Measurements from ENCODE around the gene RBM26. TPM values are rescaled to one million over a fixed set of nuclear protein-coding genes. Genes with fewer than 3 reads are reported as not detected.

The RBM26 gene
- total and polyA plus RNA-seq, 4 donors = 6.4 to 18.4 (median 12.3) TPM

GRCh38 chr13:79404985-79405384 lies 1.1 kb downstream of the RBM26 start:
- DNase-seq (ENCODE audit: low spot score) = no peak
- H3K27ac ChIP-seq (ENCODE audit: low read depth in 1 of 2, low read length in 2 of 2) = peak overlapping the region; percentile 92 to 97

GRCh38 chr13:79404361-79404760 lies 1.7 kb downstream of the RBM26 start:
- Histone ChIP-seq H3K27me3 (ENCODE audit: control insufficient read depth in 4 of 4, insufficient read depth in 4 of 4, low read length in 3 of 4) (no peaks in the 10 kb centered on the region), H3K36me3 (ENCODE audit: control insufficient read depth in 4 of 4, insufficient read depth in 3 of 4, low read depth in 1 of 4, low read length in 3 of 4) (peaks cover 0 to 3% (median 1%) of the 10 kb centered on the region in 4 donors), H3K4me1 (ENCODE audit: control insufficient read depth in 4 of 4, insufficient read depth in 4 of 4, low read length in 3 of 4) (peaks cover 9 to 57% (median 30%) of the 10 kb centered on the region in 4 donors), H3K4me3 (ENCODE audit: low read depth in 1 of 3, low read length in 3 of 3) (peak overlapping the region; percentile 51 to 95 (median 93)), H3K9ac (ENCODE audit: low read depth in 1 of 2, low read length in 2 of 2) (peak overlapping the region in 1 of 2 donors; percentile 89), H3K27ac (ENCODE audit: low read depth in 1 of 2, low read length in 2 of 2) (no peak overlapping the region), H3K9me3 (ENCODE audit: control insufficient read depth in 4 of 4, low read length in 3 of 4) (no peaks in the 10 kb centered on the region)
- TF ChIP-seq HNF4G (IDR thresholded peaks at IDR 0.05) = no peak
- TF ChIP-seq NR2F2 (IDR thresholded peaks at IDR 0.05) = no peak
- TF ChIP-seq FOXA2 (IDR thresholded peaks at IDR 0.05) = no peak
- no peak for TF ChIP-seq YY1 (IDR thresholded peaks at IDR 0.05)
- TF ChIP-seq ATF3 (IDR thresholded peaks at IDR 0.05) = no peak
- no peak for TF ChIP-seq TAF1 (conservative IDR thresholded peaks at IDR 0.05)
- no peak for TF ChIP-seq ZBTB33 (IDR thresholded peaks at IDR 0.05)
- TF ChIP-seq RAD21 (IDR thresholded peaks at IDR 0.05) = no peak
- TF ChIP-seq JUND (IDR thresholded peaks at IDR 0.05) = no peak
- no peak for TF ChIP-seq RXRA (IDR thresholded peaks at IDR 0.05)
- no peak for TF ChIP-seq HNF4A (conservative IDR thresholded peaks at IDR 0.05)
- TF ChIP-seq CTCF (IDR thresholded peaks at IDR 0.05; ENCODE audit: low read depth, low read length, missing input control) = no peak
- no peak for TF ChIP-seq EGR1 (IDR thresholded peaks at IDR 0.05; ENCODE audit: low read depth in 2 of 2)
- no peak for TF ChIP-seq MAX (IDR thresholded peaks at IDR 0.05)
- no peak for TF ChIP-seq GABPA (IDR thresholded peaks at IDR 0.05 in 1 of 2, conservative IDR thresholded peaks at IDR 0.05 in 1 of 2)
- no peak for TF ChIP-seq SP1 (IDR thresholded peaks at IDR 0.05)
- TF ChIP-seq REST (IDR thresholded peaks at IDR 0.05) = no peak
- no peak for TF ChIP-seq FOXA1 (IDR thresholded peaks at IDR 0.05)
- no peak for DNase-seq (ENCODE audit: low spot score)
- 57% methylated on average over 1 of the region's 1 CpG for WGBS

More at GRCh38 chr13:79404985-79405384, 1.1 kb downstream of the RBM26 start:
- peaks cover 9 to 58% (median 33%) of the 10 kb centered on the region in 4 donors for H3K4me1 ChIP-seq (ENCODE audit: control insufficient read depth in 4 of 4, insufficient read depth in 4 of 4, low read length in 3 of 4)
- peak in 1 of 2 donors; percentile 41 for TF ChIP-seq EGR1 (IDR thresholded peaks at IDR 0.05; ENCODE audit: low read depth in 2 of 2)
- no peak for TF ChIP-seq GABPA (IDR thresholded peaks at IDR 0.05 in 1 of 2, conservative IDR thresholded peaks at IDR 0.05 in 1 of 2)
- TF ChIP-seq FOXA2 (IDR thresholded peaks at IDR 0.05) = no peak
- TF ChIP-seq RAD21 (IDR thresholded peaks at IDR 0.05) = no peak
- TF ChIP-seq MAX (IDR thresholded peaks at IDR 0.05) = no peak
- no peak for TF ChIP-seq HNF4A (conservative IDR thresholded peaks at IDR 0.05)
- peak overlapping the region; percentile 89 to 99 for H3K9ac ChIP-seq (ENCODE audit: low read depth in 1 of 2, low read length in 2 of 2)
- no peaks in the 10 kb centered on the region for H3K27me3 ChIP-seq (ENCODE audit: control insufficient read depth in 4 of 4, insufficient read depth in 4 of 4, low read length in 3 of 4)
- WGBS = 5% methylated on average over 10 of the region's 10 CpGs
- H3K4me3 ChIP-seq (ENCODE audit: low read depth in 1 of 3, low read length in 3 of 3) = peak overlapping the region; percentile 93 to 100 (median 95)
- H3K9me3 ChIP-seq (ENCODE audit: control insufficient read depth in 4 of 4, low read length in 3 of 4) = no peaks in the 10 kb centered on the region
- peaks cover 0 to 3% (median 1%) of the 10 kb centered on the region in 4 donors for H3K36me3 ChIP-seq (ENCODE audit: control insufficient read depth in 4 of 4, insufficient read depth in 3 of 4, low read depth in 1 of 4, low read length in 3 of 4)
